Breast epithelium (tissue), 4 donors: ENCODE measurements around the gene DBT. TPM values are rescaled to one million over a fixed set of nuclear protein-coding genes. Genes with fewer than 3 reads are reported as not detected.

Experiments used
- DNase-seq, 2 donors: peaks; one replicate each; pipeline ENCODE4 v3.0.0-alpha.2; 2019; ENCODE audit warnings: low spot score in 2 of 2
- H3K27ac ChIP-seq, 2 donors: fragments of 200-600 bp; sonication (generic) in 1 of 2; one replicate each; pipeline ENCODE4 v1.5.1; 2016 to 2019; ENCODE audit warnings: mild to moderate bottlenecking in 1 of 2
- H3K27me3 ChIP-seq, 2 donors: fragments of 200-600 bp; sonication (generic) in 1 of 2; one replicate each; pipeline versions ENCODE4 v1.5.1 to v1.6.0; 2017 to 2019; ENCODE audit warnings: control low read depth in 1 of 2, mild to moderate bottlenecking in 1 of 2
- H3K36me3 ChIP-seq: fragments of 200-600 bp; one replicate; pipeline ENCODE4 v1.5.1; 2019
- H3K4me1 ChIP-seq, 2 donors: fragments of 200-600 bp; sonication (generic); one replicate each; pipeline ENCODE4 v1.5.1; 2016 to 2019; ENCODE audit warnings: control low read depth in 1 of 2
- H3K4me3 ChIP-seq, 3 donors: fragments of 200-600 bp; sonication (generic); 1 replicate in 2 of 3; 2 replicates in 1 of 3; pipeline ENCODE4 v1.5.1; 2016 to 2019; ENCODE audit warnings: mild to moderate bottlenecking in 3 of 3, moderate library complexity in 2 of 3
- H3K9me3 ChIP-seq, 2 donors: fragments of 200-600 bp; sonication (generic) in 1 of 2; one replicate each; pipeline ENCODE4 v1.5.1; 2016 to 2019; ENCODE audit warnings: control low read depth in 1 of 2
- CTCF ChIP-seq, 3 donors: fragments of 450-650 bp; IDR thresholded peaks; one replicate each; pipeline ENCODE4 v1.5.1; 2016 to 2017; ENCODE audit warnings: antibody characterized with exemption in 3 of 3, mild to moderate bottlenecking in 3 of 3, moderate library complexity in 3 of 3
- POLR2A ChIP-seq: fragments of 450-650 bp; IDR thresholded peaks from one replicate; pipeline ENCODE4 v1.6.1; 2016; ENCODE audit warnings: antibody characterized with exemption, mild to moderate bottlenecking, moderate library complexity
- POLR2AphosphoS5 ChIP-seq, 3 donors: sonication (generic); formaldehyde crosslinking; IDR thresholded peaks; one replicate each; pipeline ENCODE4 v1.6.1; 2017; ENCODE audit warnings: antibody characterized with exemption in 3 of 3
- intact Hi-C: fragments of 100-400 bp; cut with DNase I; formaldehyde crosslinking; loops from one replicate; pipeline ENCODE4 v1.15.1; 2023; ENCODE audit warnings: low total_unique reads
- total RNA-seq, 3 donors: library from RNA; depleted of rRNA; stranded (reverse); fragments of >200 nt; gene quantifications; one replicate each; pipeline ENCODE4 v1.1.0, GENCODE V29; 2016

The DBT gene
- total RNA-seq, 3 donors from 2014 or later: 6.9 to 11.0 (median 9.1) TPM

GRCh38 chr1:100162881-100163280 is 86.8 kb downstream of the DBT start:
- Histone ChIP-seq H3K27me3 (no peaks in the 10 kb centered on the region), H3K4me1 (no peaks in the 10 kb centered on the region), H3K27ac (no peak overlapping the region), H3K9me3 (no peaks in the 10 kb centered on the region), H3K36me3 (no peaks in the 10 kb centered on the region), H3K4me3 (no peak overlapping the region)
- no peak for TF ChIP-seq POLR2A
- no peak for TF ChIP-seq CTCF (IDR thresholded peaks at IDR 0.05)
- TF ChIP-seq POLR2AphosphoS5 (IDR thresholded peaks at IDR 0.05): no peak
- intact Hi-C loops: no loop called here
- no peak for DNase-seq

GRCh38 chr1:100152271-100152670 is 97.4 kb downstream of the DBT start:
- H3K36me3 ChIP-seq: no peaks in the 10 kb centered on the region
- no peak for TF ChIP-seq POLR2AphosphoS5 (IDR thresholded peaks at IDR 0.05)
- TF ChIP-seq CTCF (IDR thresholded peaks at IDR 0.05): no peak
- no peak for TF ChIP-seq POLR2A
- no peak overlapping the region for H3K4me3 ChIP-seq
- no peaks in the 10 kb centered on the region for H3K4me1 ChIP-seq
- H3K27ac ChIP-seq: no peak overlapping the region
- no peaks in the 10 kb centered on the region for H3K9me3 ChIP-seq
- no peaks in the 10 kb centered on the region for H3K27me3 ChIP-seq
- intact Hi-C loops: no loop called here
- DNase-seq: no peak

- Histone ChIP-seq H3K4me3 (no peak overlapping the region), H3K27me3 (no peaks in the 10 kb centered on the region), H3K36me3 (no peaks in the 10 kb centered on the region), H3K9me3 (no peaks in the 10 kb centered on the region), H3K4me1 (no peaks in the 10 kb centered on the region), H3K27ac (no peak overlapping the region)
- intact Hi-C loops: no loop called here
- TF ChIP-seq POLR2A (no peak), CTCF (IDR thresholded peaks at IDR 0.05) (no peak), POLR2AphosphoS5 (IDR thresholded peaks at IDR 0.05) (no peak)
- no peak for DNase-seq
Observed at GRCh38 chr1:100151679-100152078, 98.0 kb downstream of the DBT start.

- DNase-seq: no peak
- Histone ChIP-seq H3K9me3 (no peaks in the 10 kb centered on the region), H3K4me1 (no peaks in the 10 kb centered on the region), H3K4me3 (no peak overlapping the region), H3K27ac (no peak overlapping the region), H3K27me3 (no peaks in the 10 kb centered on the region), H3K36me3 (peaks cover 4% of the 10 kb centered on the region)
- intact Hi-C loops: no loop called here
- no peak for TF ChIP-seq POLR2AphosphoS5 (IDR thresholded peaks at IDR 0.05)
- TF ChIP-seq POLR2A: no peak
- no peak for TF ChIP-seq CTCF (IDR thresholded peaks at IDR 0.05)
Observed at GRCh38 chr1:100147875-100148274, 101.8 kb downstream of the DBT start.

GRCh38 chr1:100146958-100147357 is 102.7 kb downstream of the DBT start:
- Histone ChIP-seq H3K36me3 (peaks cover 4% of the 10 kb centered on the region), H3K4me1 (no peaks in the 10 kb centered on the region)
- TF ChIP-seq CTCF (IDR thresholded peaks at IDR 0.05) (no peak), POLR2A (no peak), POLR2AphosphoS5 (IDR thresholded peaks at IDR 0.05) (no peak)

More at GRCh38 chr1:100146958-100147357, 102.7 kb downstream of the DBT start:
- Histone ChIP-seq H3K4me3 (no peak overlapping the region), H3K9me3 (no peaks in the 10 kb centered on the region), H3K27ac (no peak overlapping the region), H3K27me3 (no peaks in the 10 kb centered on the region)
- intact Hi-C loops: no loop called here
- no peak for DNase-seq
